Measurements from ENCODE around the gene USP54.

The USP54 gene

GRCh38 chr10:73467206-73467605 is 123.9 kb downstream of the USP54 start:
- no peak for DNase-seq (ENCODE audit: low spot score)

DNA sequence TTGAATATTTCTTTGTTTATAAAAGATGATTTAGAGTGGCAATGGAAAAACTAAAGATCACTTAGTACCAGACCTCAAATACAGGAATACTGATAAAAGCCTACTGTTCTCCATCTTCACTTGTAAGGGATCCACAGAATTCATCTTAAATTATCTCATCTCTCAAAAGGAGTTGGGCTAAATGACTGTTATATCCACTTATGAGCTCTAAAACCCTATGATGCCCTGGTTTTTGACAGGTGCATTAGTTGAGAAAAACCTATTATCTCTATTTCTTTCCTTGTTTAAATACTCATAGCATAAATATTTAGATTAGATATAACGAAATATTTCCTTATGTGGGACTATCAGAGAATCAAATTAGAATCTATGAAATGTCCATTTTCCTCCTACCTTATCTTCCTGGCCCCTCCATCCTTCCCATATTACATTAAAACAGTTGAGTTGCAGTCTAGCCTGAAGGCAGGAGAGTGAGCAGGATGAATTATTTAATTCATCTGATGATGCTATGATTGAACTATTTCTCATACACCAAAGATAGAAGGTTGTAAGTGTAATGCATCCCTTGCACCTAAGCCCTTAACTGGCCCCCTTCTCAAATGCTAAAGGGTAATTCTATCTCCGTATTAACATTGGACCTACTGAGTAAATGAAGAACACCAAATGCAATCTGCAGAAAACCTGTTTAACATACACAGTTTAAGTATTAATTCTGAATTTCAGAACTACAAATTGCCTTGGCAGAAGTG is 125.0 kb downstream of the USP54 start:
- no peak for DNase-seq (ENCODE audit: low spot score)

DNA sequence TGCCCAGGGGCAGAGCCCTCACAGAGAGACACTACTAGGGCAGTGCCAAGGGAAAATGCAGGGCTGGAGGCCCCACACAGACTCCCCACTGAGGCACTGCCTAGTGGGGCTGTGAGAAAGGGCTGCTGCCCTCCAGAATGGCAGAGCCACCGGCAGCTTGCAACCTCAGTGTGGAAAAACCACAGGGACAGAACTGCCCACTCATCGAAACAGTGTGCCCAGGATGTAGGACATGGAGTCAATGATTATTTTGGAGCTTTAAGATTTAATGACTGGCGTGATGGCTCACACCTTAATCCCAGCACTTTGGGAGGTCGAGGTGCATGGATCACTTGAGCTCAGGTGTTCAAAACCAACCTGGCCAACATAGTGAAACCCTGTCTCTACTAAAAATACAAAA is 130.2 kb downstream of the USP54 start:
- DNase-seq (ENCODE audit: low spot score), result no peak

DNA sequence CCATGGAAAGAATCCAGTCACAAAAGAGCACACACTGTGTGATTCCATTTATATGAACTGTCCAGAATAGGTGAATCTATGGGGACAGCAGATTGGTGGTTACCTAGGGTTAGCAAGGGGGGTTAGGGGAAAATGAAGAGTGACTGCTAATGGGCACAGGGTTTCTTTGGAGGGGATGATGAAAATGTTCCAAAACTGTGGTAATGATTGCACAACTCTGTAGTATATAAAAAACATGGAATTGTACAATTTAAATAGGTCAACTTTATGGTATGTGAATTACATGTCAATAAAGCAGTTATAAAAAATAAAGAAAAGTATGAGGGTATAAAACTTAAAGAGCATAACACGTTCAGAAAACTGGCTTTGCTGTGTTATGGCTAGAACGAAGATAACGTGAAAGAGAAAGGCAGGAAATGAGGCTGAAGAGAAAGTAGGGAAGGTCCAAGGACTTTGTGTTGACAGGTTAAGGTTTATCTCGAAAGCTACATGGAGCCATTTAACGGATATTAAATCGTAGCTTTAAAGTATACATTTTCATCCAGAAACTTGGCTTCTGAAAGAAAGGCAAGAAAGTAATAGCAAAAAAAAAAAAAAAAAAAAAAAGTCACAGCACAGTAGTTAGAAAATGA is 131.3 kb downstream of the USP54 start:
- no peak for DNase-seq (ENCODE audit: low spot score)

DNA sequence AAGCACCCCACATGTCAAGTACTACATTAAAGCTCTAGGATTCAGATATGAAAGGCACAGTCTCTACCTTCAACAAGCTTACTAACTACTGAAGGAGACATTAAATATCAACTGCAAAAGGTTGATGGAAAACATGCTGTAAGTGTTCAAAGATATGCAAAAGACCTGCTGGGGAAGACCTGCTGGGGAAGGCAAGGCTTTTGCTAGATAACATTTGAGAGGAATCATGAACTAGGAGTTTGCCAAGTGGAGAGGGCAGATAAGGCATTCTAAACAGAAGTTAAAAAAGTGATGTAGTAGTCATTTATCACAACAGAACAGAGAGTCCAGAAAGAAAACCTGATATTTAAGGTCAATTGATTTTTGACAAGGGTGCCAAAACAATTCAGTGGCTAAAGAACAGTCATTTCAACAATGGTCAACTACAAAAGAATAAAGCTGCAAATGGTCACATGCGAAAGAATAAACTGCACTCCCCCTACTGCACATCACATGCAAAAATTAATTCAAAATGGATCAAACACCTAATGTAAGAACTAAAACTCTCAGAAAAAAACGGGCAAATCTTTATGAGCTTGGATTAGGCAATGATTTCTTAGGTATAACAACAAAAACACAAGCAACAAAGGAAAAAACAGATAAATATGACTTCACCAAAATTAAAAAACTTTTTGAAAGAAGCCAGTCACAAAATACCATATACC is 134.8 kb downstream of the USP54 start:
- DNase-seq (ENCODE audit: low spot score), result no peak

- DNase-seq (ENCODE audit: low spot score), result no peak
Observed at GRCh38 chr10:73449113-73449512, 142.0 kb downstream of the USP54 start.

- no peak for DNase-seq (ENCODE audit: low spot score)
Observed at GRCh38 chr10:73448384-73448783, 142.8 kb downstream of the USP54 start.

Data from putamen (tissue), 1 donor.